H9 (cell line): Measurements from ENCODE around the gene RBM33. TPM values are rescaled to one million over a fixed set of nuclear protein-coding genes. Genes with fewer than 3 reads are reported as not detected.

Experiments
- DNase-seq: peaks from one replicate; pipeline ENCODE4 v3.0.0-alpha.2; 2017
- H2AFZ ChIP-seq: one replicate; pipeline ENCODE4 v1.6.1; 2013; ENCODE audit warnings: mild to moderate bottlenecking, low read length, control low read depth, moderate library complexity
- H2AK5ac ChIP-seq: 2 replicates; pipeline ENCODE4 v1.6.1; 2013; ENCODE audit warnings: low read length, control low read depth, mixed read lengths; ENCODE audit not compliant: insufficient read length
- H2BK120ac ChIP-seq: one replicate; pipeline ENCODE4 v1.6.1; 2013; ENCODE audit warnings: low read depth, mild to moderate bottlenecking, low read length, control low read depth, inconsistent platforms; ENCODE audit not compliant: poor library complexity, severe bottlenecking
- H2BK12ac ChIP-seq: 2 replicates; pipeline ENCODE4 v1.6.1; 2013; ENCODE audit warnings: low read length, control low read depth, mixed read lengths, low read depth; ENCODE audit not compliant: insufficient read length
- H2BK15ac ChIP-seq: 2 replicates; pipeline ENCODE4 v1.6.1; 2013; ENCODE audit warnings: low read depth, low read length, control low read depth
- H2BK20ac ChIP-seq: one replicate; pipeline ENCODE4 v1.6.1; 2013; ENCODE audit warnings: low read depth, mild to moderate bottlenecking, low read length, control low read depth, inconsistent platforms; ENCODE audit not compliant: poor library complexity, severe bottlenecking
- H2BK5ac ChIP-seq: 2 replicates; pipeline ENCODE4 v1.6.1; 2013; ENCODE audit warnings: low read length, control low read depth, mixed read lengths; ENCODE audit not compliant: insufficient read length
- H3K14ac ChIP-seq: 2 replicates; pipeline ENCODE4 v1.6.1; 2013; ENCODE audit warnings: low read length, control low read depth; ENCODE audit not compliant: insufficient read depth
- H3K18ac ChIP-seq: 2 replicates; pipeline ENCODE4 v1.6.1; 2013; ENCODE audit warnings: low read depth, mild to moderate bottlenecking, mixed read lengths, low read length, control low read depth; ENCODE audit not compliant: insufficient read length
- H3K23ac ChIP-seq: 2 replicates; pipeline ENCODE4 v1.6.1; 2013; ENCODE audit warnings: low read length, control low read depth, mixed read lengths, low read depth; ENCODE audit not compliant: insufficient read length
- H3K23me2 ChIP-seq: 2 replicates; pipeline ENCODE4 v1.6.1; 2013; ENCODE audit warnings: low read depth, mild to moderate bottlenecking, mixed read lengths, low read length, control low read depth; ENCODE audit not compliant: insufficient read length, poor library complexity, severe bottlenecking
- H3K27ac ChIP-seq: 2 replicates; pipeline ENCODE4 v1.5.1; 2013; ENCODE audit warnings: low read length, control low read depth, mixed read lengths, low read depth; ENCODE audit not compliant: insufficient read length
- H3K27me3 ChIP-seq: 2 replicates; pipeline ENCODE4 v1.6.1; 2013; ENCODE audit warnings: low read length, control low read depth, inconsistent platforms; ENCODE audit not compliant: insufficient read depth
- H3K4ac ChIP-seq: 2 replicates; pipeline ENCODE4 v1.6.1; 2013; ENCODE audit warnings: low read depth, mild to moderate bottlenecking, control low read depth, inconsistent platforms, low read length, moderate library complexity
- H3K4me1 ChIP-seq: 2 replicates; pipeline ENCODE4 v1.6.1; 2013; ENCODE audit warnings: low read length, control low read depth, inconsistent platforms; ENCODE audit not compliant: insufficient read depth
- H3K4me2 ChIP-seq: 2 replicates; pipeline ENCODE4 v1.6.1; 2013; ENCODE audit warnings: low read length, control low read depth, mixed read lengths; ENCODE audit not compliant: insufficient read length, insufficient read depth
- H3K56ac ChIP-seq: 2 replicates; pipeline ENCODE4 v1.6.1; 2013; ENCODE audit warnings: low read depth, mild to moderate bottlenecking, mixed read lengths, low read length, control low read depth; ENCODE audit not compliant: insufficient read length
- H3K79me1 ChIP-seq: 2 replicates; pipeline ENCODE4 v1.6.1; 2013; ENCODE audit warnings: low read depth, mild to moderate bottlenecking, moderate library complexity, low read length, control low read depth, inconsistent platforms; ENCODE audit not compliant: insufficient read depth, poor library complexity, severe bottlenecking
- H3K79me2 ChIP-seq: 2 replicates; pipeline ENCODE4 v1.6.1; 2013; ENCODE audit warnings: low read length, control low read depth, inconsistent platforms; ENCODE audit not compliant: insufficient read depth
- H3K9ac ChIP-seq: 2 replicates; pipeline ENCODE4 v1.6.1; 2013; ENCODE audit warnings: low read length, control low read depth, mixed read lengths; ENCODE audit not compliant: insufficient read length; ENCODE audit errors: extremely low read depth
- H3K9me3 ChIP-seq: one replicate; pipeline ENCODE4 v1.6.1; 2013; ENCODE audit warnings: low read depth, low read length, inconsistent platforms; ENCODE audit not compliant: control insufficient read depth
- H3T11ph ChIP-seq: one replicate; pipeline ENCODE4 v1.6.1; 2013; ENCODE audit warnings: mild to moderate bottlenecking, low read length, control low read depth, inconsistent platforms
- H4K20me1 ChIP-seq: one replicate; pipeline ENCODE4 v1.6.1; 2013; ENCODE audit not compliant: control insufficient read depth, insufficient read length, insufficient read depth
- H4K5ac ChIP-seq: 2 replicates; pipeline ENCODE4 v1.6.1; 2013; ENCODE audit warnings: low read depth, mild to moderate bottlenecking, mixed read lengths, low read length, control low read depth; ENCODE audit not compliant: insufficient read length
- H4K8ac ChIP-seq: replicated peaks from 2 replicates; pipeline ENCODE4 v1.6.1; 2013; ENCODE audit warnings: low read length, control low read depth, mixed read lengths, low read depth; ENCODE audit not compliant: insufficient read length
- H4K91ac ChIP-seq: 2 replicates; pipeline ENCODE4 v1.6.1; 2013; ENCODE audit warnings: low read depth, mild to moderate bottlenecking, moderate library complexity, mixed read lengths, low read length, control low read depth; ENCODE audit not compliant: insufficient read length
- H3K27ac Mint-ChIP-seq, 3 experiments: 2 replicates in 2 of 3; 3 replicates in 1 of 3; pipeline ENCODE4 v1.8.0; 2020 to 2021; ENCODE audit warnings: mixed read lengths in 3 of 3, mild to moderate bottlenecking in 1 of 3, moderate library complexity in 1 of 3
- H3K27me3 Mint-ChIP-seq: 2 replicates; pipeline ENCODE4 v1.8.0; 2021; ENCODE audit warnings: low read depth, mild to moderate bottlenecking, moderate library complexity, mixed read lengths
- H3K36me3 Mint-ChIP-seq, 3 experiments: 2 replicates in 2 of 3; 3 replicates in 1 of 3; pipeline ENCODE4 v1.8.0; 2020 to 2021; ENCODE audit warnings: low read depth in 3 of 3, mixed read lengths in 3 of 3; ENCODE audit not compliant: insufficient read depth in 1 of 3
- H3K4me1 Mint-ChIP-seq, 2 experiments: 2 replicates each; pipeline ENCODE4 v1.8.0; 2020; ENCODE audit warnings: mixed read lengths in 2 of 2
- H3K4me3 Mint-ChIP-seq, 2 experiments: 2 replicates in 1 of 2; 3 replicates in 1 of 2; pipeline ENCODE4 v1.8.0; 2020 to 2021; ENCODE audit warnings: mild to moderate bottlenecking in 2 of 2, mixed read lengths in 2 of 2, moderate library complexity in 1 of 2
- H3K9me3 Mint-ChIP-seq, 2 experiments: 2 replicates in 1 of 2; 3 replicates in 1 of 2; pipeline ENCODE4 v1.8.0; 2020; ENCODE audit warnings: mild to moderate bottlenecking in 2 of 2, mixed read lengths in 2 of 2, moderate library complexity in 1 of 2
- CTCF ChIP-seq: fragments of 200-600 bp; sonication (generic); conservative IDR thresholded peaks from 3 replicates; pipeline ENCODE4 v1.8.0; 2021; ENCODE audit warnings: antibody characterized with exemption, mild to moderate bottlenecking
- WGBS: extraction: QIAGEN DNeasy Blood & Tissue Kit; methylation state at CpG from one replicate; pipeline ENCODE4 v1.1.7; 2013; ENCODE audit warnings: missing lambda C conversion rate, low lambda C conversion rate, mixed read lengths; ENCODE audit not compliant: insufficient read length; ENCODE audit errors: extremely low coverage; 5-methylcytosine and 5-hydroxymethylcytosine counted together
- total RNA-seq: library from RNA; stranded (reverse); gene quantifications from 2 replicates; pipeline ENCODE4 v1.2.1, GENCODE V29; 2021

The RBM33 gene
- total RNA-seq, 1 experiment from 2014 or later = 71.3 TPM

GRCh38 chr7:155702616-155703015, 58.2 kb downstream of the RBM33 start:
- no peak overlapping the region for H3K4ac ChIP-seq
- peak overlapping the region in 1 of 3 experiments; percentile 6; a peak in 1 of 7 replicates for H3K27ac Mint-ChIP-seq
- no CpG with 5 or more reads among the region's 1 CpG for WGBS

More at GRCh38 chr7:155702616-155703015, 58.2 kb downstream of the RBM33 start:
- Histone ChIP-seq H3K23ac (no peak overlapping the region), H4K5ac (no peak overlapping the region), H3K23me2 (no peaks in the 10 kb centered on the region), H3K4me1 (no peaks in the 10 kb centered on the region; the same call in none of the 2 replicates), H3K79me2 (peaks cover 2% of the 10 kb centered on the region; the same call in 1 of the 2 replicates), H4K91ac (no peak overlapping the region), H4K8ac (no peak overlapping the region), H2BK5ac (no peak overlapping the region), H3K79me1 (peaks cover 5% of the 10 kb centered on the region), H2BK12ac (no peak overlapping the region), H3K4me2 (no peak overlapping the region), H2AFZ (no peak overlapping the region), H3K27ac (no peak overlapping the region), H3K56ac (no peak overlapping the region), H4K20me1 (no peaks in the 10 kb centered on the region), H3K9ac (no peak overlapping the region), H2AK5ac (no peak overlapping the region), H2BK120ac (no peak overlapping the region), H2BK15ac (no peak overlapping the region), H3K18ac (no peak overlapping the region), H3K9me3 (no peaks in the 10 kb centered on the region), H2BK20ac (no peak overlapping the region), H3T11ph (no peak overlapping the region), H3K27me3 (no peaks in the 10 kb centered on the region), H3K14ac (no peak overlapping the region)
- Mint-ChIP-seq H3K9me3 (no peaks in the 10 kb centered on the region), H3K27me3 (no peaks in the 10 kb centered on the region), H3K36me3 (peaks cover 18 to 56% (median 52%) of the 10 kb centered on the region in 3 experiments; a peak in 5 of 7 replicates), H3K4me3 (no peak overlapping the region), H3K4me1 (peaks cover 9 to 12% of the 10 kb centered on the region in 2 experiments)
- no peak for DNase-seq
- TF ChIP-seq CTCF = no peak
